Prostate gland (tissue), 2 donors: Measurements from ENCODE around the gene ADAMTS12.

ENCODE experiments used
- CTCF ChIP-seq, 4 experiments: fragments of 200-600 bp in 2 of 4; fragments of 450-650 bp in 2 of 4; sonication (generic) in 2 of 4; IDR thresholded peaks; 1 replicate in 3 of 4; 2 replicates in 1 of 4; pipeline ENCODE4 v1.5.1; 2016 to 2019; ENCODE audit warnings: antibody characterized with exemption in 4 of 4, mild to moderate bottlenecking in 2 of 4, moderate library complexity in 2 of 4
- POLR2A ChIP-seq: fragments of 450-650 bp; IDR thresholded peaks from one replicate; pipeline ENCODE4 v1.6.1; 2016; ENCODE audit warnings: antibody characterized with exemption, mild to moderate bottlenecking
- POLR2AphosphoS5 ChIP-seq: sonication (generic); formaldehyde crosslinking; IDR thresholded peaks from one replicate; pipeline ENCODE4 v1.6.1; 2017; ENCODE audit warnings: antibody characterized with exemption

DNA sequence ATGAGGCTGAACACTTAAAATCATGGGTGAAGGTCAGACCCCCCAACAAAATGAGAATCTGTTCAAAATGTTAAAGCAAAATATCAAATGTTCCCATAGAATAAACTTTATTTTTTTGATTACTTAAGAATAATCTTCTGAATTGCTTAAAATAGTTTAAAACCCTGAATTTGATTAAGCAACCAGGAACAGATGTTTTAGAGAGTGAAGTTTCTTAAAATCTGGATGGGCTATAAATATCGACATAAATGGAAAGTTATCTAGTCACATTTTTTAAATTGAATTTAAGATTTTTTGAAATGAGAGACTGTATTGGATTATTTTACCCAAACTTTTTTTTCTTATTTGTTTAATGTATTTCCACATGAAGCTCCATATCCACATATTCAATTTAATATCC, 98.5 kb downstream of the ADAMTS12 start:
- TF ChIP-seq CTCF (IDR thresholded peaks at IDR 0.05) (no peak), POLR2A (no peak), POLR2AphosphoS5 (no peak)
